GM15510 (cell line): ENCODE results near the gene SLC6A8.

Experiments
- POLR2A ChIP-seq: IDR thresholded peaks from 3 replicates; pipeline ENCODE4 v1.6.1; 2011; ENCODE audit warnings: borderline replicate concordance; ENCODE audit not compliant: insufficient read length; ENCODE audit errors: extremely low read depth

SLC6A8 gene

GRCh38 chrX:153693216-153694086 lies 5.7 kb downstream of the SLC6A8 start:
- TF ChIP-seq POLR2A, result no peak

- no peak for TF ChIP-seq POLR2A
These were observed 7.1 kb downstream of the SLC6A8 start for GRCh38 chrX:153694687-153695270.

GRCh38 chrX:153696100-153696499 lies 8.4 kb downstream of the SLC6A8 start:
- TF ChIP-seq POLR2A, result no peak

GRCh38 chrX:153697924-153698865 lies 10.5 kb downstream of the SLC6A8 start:
- no peak for TF ChIP-seq POLR2A

- no peak for TF ChIP-seq POLR2A
These were observed 12.7 kb downstream of the SLC6A8 start for GRCh38 chrX:153700376-153700945.

- TF ChIP-seq POLR2A, result no peak
These were observed 13.2 kb downstream of the SLC6A8 start for GRCh38 chrX:153700967-153701366.

- TF ChIP-seq POLR2A, result no peak
These were observed 14.0 kb downstream of the SLC6A8 start for GRCh38 chrX:153701706-153702105.

- TF ChIP-seq POLR2A, result no peak
These were observed 14.8 kb downstream of the SLC6A8 start for GRCh38 chrX:153702336-153703035.

GRCh38 chrX:153703036-153703370 lies 15.3 kb downstream of the SLC6A8 start:
- no peak for TF ChIP-seq POLR2A

GRCh38 chrX:153704021-153704526 lies 16.3 kb downstream of the SLC6A8 start:
- no peak for TF ChIP-seq POLR2A

- TF ChIP-seq POLR2A, result no peak
These were observed 19.1 kb downstream of the SLC6A8 start for GRCh38 chrX:153706799-153707198.

- TF ChIP-seq POLR2A, result no peak
These were observed 19.7 kb downstream of the SLC6A8 start for GRCh38 chrX:153707406-153707805.

- TF ChIP-seq POLR2A, result no peak
These were observed 20.7 kb downstream of the SLC6A8 start for GRCh38 chrX:153708415-153708814.
